IPS DF 4.7 (cell line): ENCODE data around the gene DAAM1.

Experiments
- DNase-seq: peaks from one replicate; pipeline ENCODE4 v3.0.0-alpha.2; 2013; ENCODE audit warnings: low spot score; ENCODE audit errors: extremely low read depth

The DAAM1 gene

GRCh38 chr14:59187118-59187517 lies 1.3 kb upstream of the DAAM1 start:
- DNase-seq: no peak

DNA sequence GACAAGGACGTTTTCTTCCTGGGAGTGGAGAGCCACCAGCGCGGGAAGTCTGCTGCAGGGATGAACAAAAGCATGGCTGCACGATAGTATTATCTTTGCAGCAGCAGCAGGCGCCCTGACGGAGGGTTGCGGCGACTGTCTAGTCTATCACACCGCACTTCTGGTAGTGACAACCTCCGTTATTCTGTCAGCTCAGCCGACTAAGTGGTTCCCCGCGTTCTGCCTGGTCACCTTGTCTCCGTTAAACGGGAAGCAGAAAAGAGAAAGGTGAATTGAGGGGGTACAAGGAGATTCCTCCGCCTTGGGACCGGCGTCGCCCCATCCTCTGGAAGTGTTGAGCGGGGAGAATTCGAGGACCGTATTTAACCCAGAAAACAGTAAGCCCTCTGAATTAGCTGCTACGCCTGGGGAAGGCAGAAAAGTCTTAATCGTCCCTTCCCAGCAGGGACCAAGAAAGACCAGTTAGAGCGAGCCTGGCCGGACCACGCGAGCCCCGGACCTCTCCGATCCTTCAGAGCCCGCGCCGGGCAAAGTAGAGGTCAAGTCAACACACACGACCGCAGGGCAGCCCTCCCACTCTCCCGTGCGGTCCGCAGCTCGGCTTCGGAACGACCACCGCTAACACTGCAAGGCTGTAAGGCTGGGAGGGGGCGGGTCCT lies 536 bp upstream of the DAAM1 start:
- no peak for DNase-seq

DNA sequence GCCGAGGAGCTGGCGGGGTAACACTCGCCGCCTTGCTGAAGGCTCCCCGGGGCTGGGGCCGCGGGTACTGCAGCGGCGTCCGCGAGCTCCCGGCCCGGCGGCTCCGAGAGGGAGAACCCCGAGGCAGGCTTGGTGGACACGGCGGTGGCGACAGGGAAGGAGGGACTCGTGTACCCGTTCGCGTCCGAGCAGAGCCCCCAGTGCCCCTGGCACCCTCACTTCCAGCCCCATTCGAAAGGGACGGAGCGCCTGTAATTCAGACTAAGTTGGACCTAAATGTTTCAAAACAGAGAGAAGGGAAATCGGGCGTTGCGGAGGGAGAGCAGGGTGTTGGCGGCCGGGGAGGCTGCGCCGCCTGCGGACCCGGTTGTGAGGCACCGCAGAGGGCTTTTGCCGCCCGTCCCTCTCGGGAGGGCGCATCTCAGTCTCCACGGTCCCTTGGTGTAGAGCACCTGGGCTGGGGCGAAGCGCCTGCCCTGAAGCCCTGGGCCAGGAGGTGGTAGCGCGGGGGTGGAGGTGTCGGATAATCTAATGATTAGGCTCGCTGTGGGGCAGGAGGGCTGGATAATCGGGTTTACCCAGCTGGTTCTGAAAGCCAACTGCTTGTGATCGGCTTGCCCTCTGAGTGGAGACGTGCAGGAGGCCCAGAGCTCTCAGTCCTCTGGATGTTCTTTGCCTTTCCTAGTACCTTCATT lies 771 bp downstream of the DAAM1 start:
- no peak for DNase-seq

DNA sequence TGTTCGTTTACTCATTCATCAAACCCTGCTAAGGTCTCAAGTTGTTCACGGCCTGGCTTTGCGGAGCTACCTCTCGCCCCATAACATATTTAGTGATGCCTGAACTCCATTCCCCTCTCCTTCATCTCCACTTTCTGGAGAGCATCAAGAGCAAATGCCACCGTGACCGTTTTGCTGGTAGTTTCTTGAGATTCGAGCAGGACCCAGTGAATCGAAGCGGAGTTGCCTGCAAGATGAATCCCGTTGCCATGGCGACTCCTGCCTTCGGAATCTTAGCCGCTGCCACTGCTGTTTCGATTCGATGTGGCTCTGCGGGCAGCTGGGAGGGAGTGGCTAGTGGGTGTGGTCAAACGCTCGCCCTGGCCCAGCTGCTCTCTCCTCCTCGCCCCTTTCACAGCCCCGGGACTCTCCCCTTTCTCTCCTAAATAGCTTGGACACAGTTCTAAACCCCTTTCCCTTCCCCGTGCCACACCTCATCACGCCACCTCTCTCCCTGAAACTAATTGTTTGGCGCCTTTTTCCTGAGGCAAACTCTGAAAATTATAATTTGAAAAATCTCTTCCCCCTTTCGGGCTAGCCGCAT lies 1.4 kb downstream of the DAAM1 start:
- DNase-seq: no peak

GRCh38 chr14:59190372-59190771 lies 1.9 kb downstream of the DAAM1 start:
- no peak for DNase-seq

- DNase-seq: no peak
Observed at GRCh38 chr14:59195912-59196311, 7.4 kb downstream of the DAAM1 start.

DNA sequence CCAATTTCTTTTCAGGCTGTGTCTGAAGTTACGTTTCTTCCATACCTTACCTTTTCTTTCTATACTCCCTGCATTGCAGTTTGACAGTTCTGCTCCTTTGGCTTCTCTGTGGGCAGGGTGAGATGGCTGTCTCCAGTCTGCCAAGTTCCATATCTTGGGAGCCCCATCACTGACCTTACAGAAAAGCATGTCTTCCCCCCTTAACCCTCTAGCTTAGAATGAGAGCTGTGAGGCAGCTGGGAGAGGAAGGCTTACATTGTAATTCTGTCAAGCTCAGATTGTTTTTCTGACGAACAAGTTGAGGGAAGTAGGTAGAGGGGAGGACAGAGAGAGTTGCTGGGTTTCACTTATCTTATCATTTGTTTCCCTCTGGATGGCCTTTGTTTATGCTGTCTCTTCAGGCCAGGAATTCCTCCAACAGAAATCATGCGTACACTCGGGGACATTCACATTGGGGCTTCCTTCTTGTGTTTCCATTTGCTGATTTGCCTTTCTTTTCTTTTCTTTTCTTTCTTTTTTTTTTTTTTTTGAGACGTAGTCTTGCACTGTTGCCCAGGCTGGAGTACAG lies 9.3 kb downstream of the DAAM1 start:
- DNase-seq: no peak

DNA sequence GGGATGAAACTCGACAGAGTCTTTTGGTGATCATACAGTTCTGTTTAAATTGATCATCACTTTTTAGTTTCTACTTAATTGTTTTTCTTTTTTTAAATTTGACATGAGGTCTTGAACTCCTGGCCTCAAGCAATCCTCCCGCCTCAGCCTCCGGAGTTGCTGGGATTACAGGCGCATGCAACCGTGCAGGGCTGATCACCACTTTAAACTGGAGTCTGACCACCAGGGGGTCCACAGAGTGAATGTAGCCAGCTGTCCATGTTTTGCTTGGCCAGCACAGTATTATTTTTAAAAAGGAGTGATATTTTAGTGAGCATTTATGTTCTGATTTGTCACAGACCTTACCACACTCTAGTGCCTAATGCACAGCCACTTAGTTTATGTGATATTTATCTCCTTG lies 10.7 kb downstream of the DAAM1 start:
- DNase-seq: no peak

- DNase-seq: no peak
Observed at GRCh38 chr14:59199614-59200013, 11.1 kb downstream of the DAAM1 start.

- DNase-seq: no peak
Observed at GRCh38 chr14:59200195-59200594, 11.7 kb downstream of the DAAM1 start.

GRCh38 chr14:59202031-59202430 lies 13.6 kb downstream of the DAAM1 start:
- no peak for DNase-seq

DNA sequence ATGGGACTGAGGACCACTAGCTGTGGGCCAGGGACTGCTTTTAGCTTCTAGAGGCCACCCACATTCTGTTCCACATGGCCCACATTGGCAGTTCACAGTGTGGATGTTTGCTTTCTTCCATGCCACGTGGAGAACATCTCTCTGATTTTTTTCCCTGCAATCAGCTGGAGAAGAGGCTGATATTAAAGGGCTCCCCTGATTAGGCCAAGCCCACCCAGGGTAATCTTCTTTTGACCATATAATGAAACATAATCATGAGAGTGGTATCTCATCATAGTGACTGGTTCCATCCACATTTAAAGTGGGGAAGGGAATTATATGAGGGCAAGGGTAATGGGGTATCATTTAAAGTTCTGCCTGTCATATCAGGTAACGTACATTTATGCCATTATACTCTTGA lies 15.8 kb downstream of the DAAM1 start:
- no peak for DNase-seq

DNA sequence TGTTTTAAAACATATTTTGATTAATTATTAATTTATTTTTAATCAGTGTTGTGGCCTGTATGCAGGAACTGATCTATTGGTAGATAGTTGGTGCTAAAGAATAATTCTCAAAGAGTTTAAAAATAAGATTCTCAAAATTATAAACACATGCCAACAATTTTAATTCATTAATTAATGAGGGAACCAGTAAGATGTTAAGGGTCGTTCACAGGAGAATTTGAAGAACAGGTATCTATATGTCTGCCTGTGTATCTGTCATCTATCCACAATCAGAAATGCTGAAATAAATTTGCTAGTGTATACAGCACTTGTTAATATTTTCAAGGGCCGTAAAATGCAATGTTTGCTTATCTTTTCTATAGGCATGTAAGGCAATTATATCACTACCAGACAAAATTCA lies 18.4 kb downstream of the DAAM1 start:
- no peak for DNase-seq

DNA sequence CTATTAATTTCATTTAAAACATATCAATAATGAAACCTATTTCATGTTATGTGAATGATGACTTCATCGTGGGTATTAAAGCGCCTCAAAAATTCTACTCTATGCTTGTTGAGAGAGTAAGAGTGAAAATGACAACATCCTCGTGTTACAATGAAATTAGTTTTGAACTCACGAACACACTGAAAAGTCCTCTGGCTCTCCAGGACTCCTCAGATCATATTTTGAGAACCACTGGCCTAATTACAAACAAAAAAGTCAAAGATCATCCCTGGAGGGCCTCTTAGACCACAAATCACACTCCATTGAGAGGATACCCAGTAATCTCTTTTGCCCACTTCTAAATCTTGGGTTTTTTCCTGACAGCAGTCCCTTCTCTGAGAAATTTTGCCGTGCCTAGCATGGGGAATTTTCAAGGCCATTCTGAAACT lies 19.1 kb downstream of the DAAM1 start:
- DNase-seq: no peak

DNA sequence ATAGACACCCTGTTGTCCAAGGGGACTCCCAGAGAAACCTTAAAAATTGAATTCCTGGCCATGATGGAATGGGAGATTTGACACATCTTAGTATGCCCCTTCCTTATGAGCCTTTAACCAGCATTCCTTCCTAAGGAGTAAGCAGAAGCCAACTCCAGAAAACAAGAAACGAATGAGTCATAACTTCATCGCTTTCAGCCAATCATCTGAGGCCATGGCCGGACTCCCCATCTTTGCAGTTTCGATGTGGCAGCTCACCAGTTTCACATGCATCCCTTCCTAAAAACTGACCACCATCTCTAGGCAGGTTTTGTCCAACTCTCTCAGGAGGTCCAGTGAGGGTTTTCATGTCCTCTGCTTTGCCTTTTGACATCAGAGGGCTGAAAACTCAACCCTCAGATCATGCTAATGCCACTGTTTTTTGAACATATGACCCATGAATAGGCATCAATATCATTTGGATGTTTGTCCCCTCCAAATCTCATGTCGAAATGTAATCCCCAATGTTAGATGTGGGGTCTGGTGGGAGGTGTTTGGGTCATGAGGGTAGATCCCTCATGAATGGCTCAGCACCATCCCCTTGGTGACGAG lies 19.9 kb downstream of the DAAM1 start:
- DNase-seq: no peak

DNA sequence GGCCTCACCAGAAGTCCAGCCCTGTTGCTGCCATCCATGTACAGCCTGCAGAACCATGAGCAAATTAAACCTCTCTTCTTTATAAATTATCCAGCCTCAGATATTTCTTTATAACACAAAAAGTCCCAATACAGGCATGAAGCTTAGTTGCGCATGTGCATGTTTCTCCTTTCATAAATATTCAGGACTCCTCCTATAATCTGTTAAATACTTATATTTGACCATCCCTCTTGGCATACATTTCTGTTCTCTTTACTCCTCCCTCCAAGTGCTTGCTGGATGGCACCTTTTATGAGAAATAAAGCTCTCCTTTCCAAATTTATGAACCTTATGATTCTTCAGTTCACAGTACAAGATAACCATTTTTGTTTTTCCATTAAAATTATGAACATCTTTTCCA lies 20.5 kb downstream of the DAAM1 start:
- no peak for DNase-seq

- DNase-seq: no peak
Observed at GRCh38 chr14:59210621-59211020, 22.2 kb downstream of the DAAM1 start.

GRCh38 chr14:59213368-59214315 lies 25.2 kb downstream of the DAAM1 start:
- no peak for DNase-seq

DNA sequence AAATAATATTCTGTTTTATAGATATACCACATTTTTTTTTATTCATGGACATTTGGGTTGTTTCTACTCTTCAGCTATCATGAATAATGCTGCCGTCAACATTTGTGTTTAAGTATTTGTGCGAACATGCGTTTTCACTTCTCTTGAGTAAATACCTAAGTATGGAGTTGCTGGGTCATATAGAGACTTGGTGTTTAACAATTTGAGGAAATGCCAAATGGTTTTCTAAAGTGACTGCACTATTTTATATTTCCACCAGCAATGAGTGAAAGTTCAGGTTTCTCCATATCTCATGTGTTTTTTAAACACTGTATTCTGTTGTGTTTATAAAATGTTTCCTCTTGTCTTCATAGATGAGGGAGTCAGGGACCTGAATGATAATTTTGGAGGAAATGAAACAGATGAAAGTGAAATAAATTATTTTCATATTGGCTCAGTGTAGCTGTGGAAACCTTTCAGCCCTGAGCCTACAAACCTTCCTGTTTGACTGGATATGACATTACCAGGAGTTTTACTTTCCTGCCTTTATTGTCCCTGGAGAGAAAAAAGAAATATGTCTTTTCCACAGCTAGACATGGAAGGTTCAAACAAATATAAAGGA lies 26.3 kb downstream of the DAAM1 start:
- DNase-seq: no peak

- no peak for DNase-seq
Observed at GRCh38 chr14:59215322-59215721, 26.9 kb downstream of the DAAM1 start.

DNA sequence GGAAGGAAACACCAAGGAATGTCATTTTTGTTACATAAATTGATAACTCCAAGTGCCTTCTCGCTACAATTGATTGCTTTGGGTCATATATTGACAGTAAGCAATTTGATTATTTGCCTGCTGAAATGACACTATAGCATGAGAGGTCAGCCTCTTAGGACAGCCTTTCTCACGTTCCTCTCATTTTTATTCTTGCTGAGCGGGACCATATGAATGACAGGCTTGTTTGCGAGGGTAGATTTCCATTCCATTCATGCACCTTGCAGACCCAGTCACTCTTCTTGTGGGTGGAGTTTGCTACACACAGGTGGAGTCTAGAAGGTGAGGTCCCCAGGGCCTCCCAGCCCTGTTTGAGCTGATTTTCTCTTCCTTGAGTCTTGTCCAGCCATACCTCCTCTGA lies 27.3 kb downstream of the DAAM1 start:
- DNase-seq: no peak
